Suprapubic skin (tissue), 3 donors: ENCODE results near the gene AJAP1.
"Not testable (repeated sequence)": the region's sequence is repeated elsewhere in the genome, so short reads cannot be mapped to it uniquely, and the experiment has no call there.

ENCODE experiments used
- CTCF ChIP-seq, 2 donors: fragments of 200-600 bp in 1 of 2; fragments of 450-650 bp in 1 of 2; sonication (generic) in 1 of 2; IDR thresholded peaks; one replicate each; pipeline ENCODE4 v1.5.1; 2016 to 2019; ENCODE audit warnings: antibody characterized with exemption in 2 of 2, mild to moderate bottlenecking in 1 of 2, moderate library complexity in 1 of 2
- POLR2A ChIP-seq, 2 donors: fragments of 450-650 bp; IDR thresholded peaks; one replicate each; pipeline ENCODE4 v1.6.1; 2017; ENCODE audit warnings: antibody characterized with exemption in 2 of 2, mild to moderate bottlenecking in 2 of 2, moderate library complexity in 2 of 2

DNA sequence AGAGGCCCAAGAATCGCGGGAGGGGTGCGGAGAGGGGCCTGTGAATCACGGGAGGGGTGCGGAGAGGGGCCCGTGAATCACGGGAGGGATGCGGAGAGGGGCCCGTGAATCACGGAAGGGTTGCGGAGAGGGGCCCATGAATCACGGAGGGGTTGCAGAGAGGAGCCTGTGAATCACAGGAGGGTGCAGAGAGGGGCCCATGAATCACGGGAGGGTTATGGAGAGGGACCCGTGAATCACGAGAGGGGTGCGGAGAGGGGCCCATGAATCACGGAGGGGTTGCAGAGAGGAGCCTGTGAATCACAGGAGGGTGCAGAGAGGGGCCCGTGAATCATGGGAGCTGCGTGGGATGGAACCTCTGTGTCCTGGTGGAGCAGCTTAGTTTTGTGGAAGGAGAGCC, 12.3 kb downstream of the AJAP1 start:
- not testable (repeated sequence) for TF ChIP-seq CTCF, POLR2A (IDR thresholded peaks at IDR 0.05)
